ENCODE data around the gene TMEM214.
"Not testable (repeated sequence)": the region's sequence is repeated elsewhere in the genome, so short reads cannot be mapped to it uniquely, and the experiment has no call there.

The TMEM214 gene

DNA sequence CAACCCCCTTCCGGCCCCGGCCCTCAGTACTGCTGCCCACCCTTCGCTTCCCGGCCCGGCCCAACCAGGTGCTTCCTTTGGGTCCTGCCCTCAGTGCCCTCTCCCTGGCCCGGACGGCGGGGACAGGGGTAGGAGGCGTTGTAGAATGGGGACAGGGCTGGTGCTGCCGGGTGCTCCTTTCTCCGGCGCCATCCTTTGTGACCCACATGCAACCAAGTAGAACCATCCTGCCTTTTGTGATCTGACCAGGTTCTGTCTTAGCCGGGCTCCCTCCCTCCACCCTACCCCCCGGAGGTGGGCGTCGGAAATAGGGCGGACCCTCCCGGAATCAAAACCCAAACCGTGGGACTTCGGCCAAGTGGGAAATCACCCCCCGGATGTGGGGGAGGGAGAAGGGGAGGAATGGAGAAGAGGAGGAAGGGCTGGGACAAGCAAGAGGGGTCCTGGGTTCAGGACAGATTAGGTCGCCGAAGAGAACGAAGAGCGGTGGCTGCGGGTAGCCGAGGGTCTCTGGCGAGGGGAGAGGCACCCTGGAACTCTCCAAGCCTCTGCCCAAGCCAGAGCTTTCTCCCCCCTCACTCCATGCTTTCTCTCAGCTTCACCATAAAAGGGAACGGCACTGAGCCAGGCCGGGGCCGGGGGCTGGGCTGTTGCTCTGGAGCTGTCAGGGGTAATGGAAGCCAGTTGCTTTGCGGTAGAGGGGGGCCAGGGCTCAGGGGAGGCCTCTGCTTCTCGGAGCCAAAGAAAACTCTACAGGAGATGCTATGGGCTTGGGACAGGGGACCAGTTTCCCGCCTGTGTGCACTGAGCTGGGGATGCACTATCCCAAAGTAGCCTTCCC lies 39.4 kb downstream of the TMEM214 start:
- FAIRE-seq = no peak

DNA sequence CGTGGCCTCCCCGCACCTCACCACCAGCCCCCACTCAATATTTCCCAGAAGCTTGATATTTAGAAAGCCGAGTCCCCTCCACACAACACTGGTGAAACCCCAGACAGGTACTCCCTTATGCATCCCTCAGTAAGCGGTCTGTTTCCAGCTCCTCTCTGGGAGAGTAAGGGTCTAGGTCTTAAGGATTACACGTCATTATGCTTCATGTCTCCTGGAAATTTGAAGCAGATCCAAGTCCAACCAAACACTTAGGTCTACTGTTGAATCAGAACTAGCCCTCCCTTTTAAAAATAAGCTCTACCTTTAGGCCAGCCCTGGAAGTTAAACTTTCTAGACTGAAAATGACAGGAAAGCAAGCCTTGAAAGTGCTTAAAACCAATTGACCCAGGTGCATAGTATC lies 40.2 kb downstream of the TMEM214 start:
- FAIRE-seq = no peak

DNA sequence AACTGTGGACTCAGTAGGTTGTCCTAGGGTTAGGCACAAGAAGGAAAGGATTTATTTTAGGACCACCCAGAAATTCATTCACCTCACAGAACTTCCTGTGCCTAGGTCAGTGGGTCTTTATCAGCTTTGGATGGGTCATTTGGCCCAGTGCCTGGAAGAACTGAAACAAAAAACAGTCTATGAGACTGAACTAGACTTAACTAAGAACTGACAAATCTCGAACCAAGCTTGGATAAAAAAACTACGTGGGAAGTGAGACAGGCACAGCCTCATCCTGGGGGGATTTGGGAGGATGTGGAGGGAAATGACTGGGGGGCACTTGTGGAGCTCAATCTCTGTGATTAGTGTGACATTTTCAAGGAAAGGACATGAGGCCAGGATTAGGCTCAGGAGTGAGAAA lies 41.0 kb downstream of the TMEM214 start:
- no peak for FAIRE-seq

DNA sequence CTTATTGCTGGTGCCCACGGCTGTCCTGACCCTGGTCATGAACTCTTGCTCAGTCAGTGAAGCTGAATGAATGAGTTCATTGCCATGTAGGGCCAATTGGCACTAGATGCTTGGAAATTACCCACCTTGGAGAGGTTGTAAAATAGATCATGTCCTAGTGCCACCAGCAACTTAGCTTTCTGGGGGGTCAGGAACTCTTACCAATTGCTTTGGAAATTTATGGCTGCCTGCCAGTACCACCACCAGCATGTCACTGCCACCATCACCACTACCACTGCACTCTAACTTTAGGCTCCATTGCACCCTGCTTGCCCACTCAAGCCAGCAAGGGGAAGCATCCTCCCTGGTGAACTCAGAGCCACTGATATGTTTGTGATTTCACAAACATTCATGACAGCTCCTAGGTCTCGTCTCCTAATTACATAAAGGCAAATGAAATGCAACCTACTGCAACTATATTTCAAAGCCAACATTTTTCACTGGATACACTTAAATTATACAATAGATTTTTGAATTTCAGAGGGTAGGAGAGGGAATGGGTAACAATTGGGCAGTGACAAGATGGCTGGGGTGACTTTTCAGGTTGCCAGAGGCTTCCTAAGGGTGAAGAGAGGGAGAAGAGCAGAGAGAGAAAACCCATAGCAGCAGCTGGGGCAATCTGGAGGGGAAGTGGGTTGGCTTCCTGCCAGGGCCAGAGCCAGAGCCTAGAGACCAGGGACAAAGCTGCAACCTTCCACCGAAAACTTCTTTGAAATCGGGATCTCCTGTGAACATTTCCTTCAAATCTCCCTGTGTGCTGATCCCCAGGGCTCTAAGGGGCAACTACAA lies 42.2 kb downstream of the TMEM214 start:
- no peak for FAIRE-seq

DNA sequence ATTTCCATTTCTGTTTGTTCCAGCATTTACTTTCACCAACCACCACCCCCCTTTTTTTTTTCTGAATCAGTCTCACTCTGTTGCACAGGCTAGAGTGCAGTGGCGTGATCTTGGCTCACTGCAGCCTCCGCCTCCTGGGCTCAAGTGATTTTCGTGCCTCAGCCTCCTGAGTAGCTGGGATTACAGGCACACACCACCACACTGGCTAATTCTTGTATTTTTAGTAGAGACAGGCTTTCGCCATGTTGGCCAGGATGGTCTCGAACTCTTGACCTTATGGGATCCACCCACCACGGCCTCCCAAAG lies 42.8 kb downstream of the TMEM214 start:
- not testable (repeated sequence) for FAIRE-seq

DNA sequence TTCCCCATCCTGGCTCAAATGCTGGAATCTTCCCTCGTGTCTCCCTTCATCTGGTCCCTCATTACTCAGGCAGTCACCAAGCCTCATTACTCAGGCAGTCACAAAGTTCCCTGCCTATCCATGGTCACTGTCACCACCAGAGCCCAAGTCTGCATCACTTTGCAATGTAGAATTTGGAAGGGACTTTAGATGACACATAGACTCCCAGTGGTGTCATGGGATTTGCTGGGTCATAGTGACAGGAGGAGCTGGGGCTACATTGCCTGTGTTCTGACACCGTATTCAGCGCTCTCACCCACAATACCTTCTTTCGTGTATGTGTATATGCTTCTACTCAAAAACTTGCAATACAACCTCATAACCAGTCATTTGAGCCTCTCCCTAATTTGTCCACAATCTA lies 43.6 kb downstream of the TMEM214 start:
- no peak for FAIRE-seq

DNA sequence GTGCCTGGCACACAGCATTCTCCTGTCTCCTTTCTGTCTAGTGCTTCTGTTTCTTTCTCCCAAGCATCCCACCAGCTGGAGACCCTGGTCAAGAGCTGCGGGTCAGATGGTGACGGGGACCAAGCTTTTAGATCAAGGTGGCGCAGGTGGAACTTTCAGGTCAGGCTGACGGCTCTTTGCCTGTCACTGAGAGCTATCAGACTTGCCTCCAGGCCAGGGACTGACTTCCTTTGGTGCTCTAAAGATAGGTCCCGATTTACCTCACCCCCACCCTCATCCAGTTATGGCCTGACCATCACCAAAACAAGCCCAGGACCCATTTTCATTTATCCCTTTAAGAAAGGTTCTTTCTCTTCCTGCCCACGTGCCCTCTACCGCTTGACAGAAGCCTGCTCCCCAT lies 44.5 kb downstream of the TMEM214 start:
- FAIRE-seq = no peak

DNA sequence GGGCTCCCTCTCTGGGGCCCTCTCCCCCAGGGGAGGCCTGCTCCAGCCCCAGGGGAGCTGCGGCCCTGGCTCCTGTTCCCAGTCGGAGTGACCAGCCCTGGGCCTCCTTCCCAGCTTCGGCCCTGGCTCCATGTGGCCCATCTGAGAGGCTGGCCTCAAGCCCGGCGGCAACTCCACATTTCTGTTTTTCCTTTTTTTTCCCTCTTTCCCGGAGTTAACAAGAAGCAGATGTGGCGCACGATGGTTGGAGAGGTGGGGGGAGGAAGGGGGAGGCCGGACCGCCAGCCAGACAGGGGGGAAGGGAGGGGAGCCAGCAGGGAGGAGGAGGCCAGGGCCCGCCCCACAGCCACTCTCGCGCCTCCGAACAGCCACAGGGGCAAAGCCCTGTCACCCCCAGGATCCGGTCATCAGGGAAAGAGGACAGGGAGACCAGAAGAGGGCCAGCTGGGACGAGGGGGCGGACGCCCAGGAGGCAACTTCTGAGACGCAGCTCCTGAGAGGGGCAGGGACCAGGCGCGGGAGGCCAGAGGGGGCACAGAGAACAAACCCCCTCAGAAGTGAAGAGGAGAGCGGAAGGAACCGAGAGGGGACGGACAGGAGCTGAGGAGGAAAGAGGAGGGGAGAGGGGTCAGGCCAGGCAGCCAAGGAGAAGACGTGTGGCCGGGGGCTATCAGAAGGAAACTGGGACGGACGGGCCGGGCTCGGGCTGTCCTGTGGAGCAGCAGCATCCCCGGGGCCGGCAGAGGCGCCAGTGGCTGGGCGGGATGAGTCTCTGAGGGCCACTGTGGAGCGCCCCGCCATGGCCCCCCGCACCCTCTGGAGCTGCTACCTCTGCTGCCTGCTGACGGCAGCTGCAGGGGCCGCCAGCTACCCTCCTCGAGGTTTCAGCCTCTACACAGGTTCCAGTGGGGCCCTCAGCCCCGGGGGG lies 45.8 kb downstream of the TMEM214 start, which contains the start of gene EMILIN1:
EMILIN1 (plus strand) TSS at position 349 of the 928 bp plus-strand sequence; CDS start at position 800, 451 bp downstream.
- FAIRE-seq = no peak

DNA sequence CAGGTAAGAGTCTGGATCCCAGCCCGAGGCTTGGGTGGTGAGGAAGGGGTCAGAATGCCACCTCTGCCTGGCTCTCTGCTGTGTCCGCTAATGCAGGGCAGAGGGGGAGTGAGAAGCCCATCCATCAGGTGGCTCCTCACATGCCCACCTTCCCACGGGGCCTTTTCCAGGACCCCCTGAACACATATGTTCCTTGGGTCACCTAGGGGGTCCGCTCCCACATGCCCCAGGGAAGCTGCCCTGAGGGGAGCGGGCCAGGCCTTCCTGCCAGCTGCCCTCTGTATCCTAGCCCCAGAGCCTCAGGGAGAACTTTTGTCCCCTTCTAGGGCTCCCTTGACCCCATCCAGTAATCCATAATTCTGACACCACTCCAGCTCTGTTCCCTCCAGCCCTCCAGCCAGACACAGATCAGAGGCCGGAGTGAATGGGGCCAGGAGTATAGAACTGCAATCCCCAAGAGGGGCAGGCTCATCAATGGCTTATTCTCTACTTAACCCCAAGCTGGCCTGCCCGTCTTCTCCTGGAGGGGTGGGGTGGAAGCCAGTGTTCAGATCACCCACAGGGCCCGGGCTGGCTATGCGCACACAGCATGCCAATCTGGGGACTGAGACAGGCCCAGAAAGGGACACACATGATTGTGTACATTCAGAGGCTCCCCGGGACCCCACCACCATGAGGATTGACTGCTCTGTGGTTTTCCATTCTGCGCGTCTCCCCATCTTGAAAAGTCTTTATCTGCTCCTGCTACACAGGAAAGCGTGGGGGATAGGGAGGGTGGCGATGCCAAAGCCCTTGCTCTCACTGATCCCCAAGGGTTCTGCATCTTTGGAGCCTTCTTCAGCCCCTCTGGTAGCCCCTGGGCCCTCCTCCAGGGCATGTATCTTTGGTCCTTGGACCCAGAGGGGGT lies 46.7 kb downstream of the TMEM214 start:
- no peak for FAIRE-seq

DNA sequence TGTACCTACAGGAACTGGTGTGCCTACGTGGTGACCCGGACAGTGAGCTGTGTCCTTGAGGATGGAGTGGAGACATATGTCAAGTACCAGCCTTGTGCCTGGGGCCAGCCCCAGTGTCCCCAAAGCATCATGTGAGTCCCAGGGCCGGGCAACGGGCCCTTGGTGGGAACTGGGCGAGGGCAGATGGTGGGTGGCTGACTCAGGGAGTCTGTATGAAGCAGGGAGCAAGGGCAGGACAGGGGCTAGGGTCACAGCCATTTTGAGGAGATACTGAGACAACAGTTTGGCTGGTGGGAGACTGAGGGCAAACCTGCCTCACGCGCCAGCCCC lies 47.3 kb downstream of the TMEM214 start:
- FAIRE-seq = no peak

DNA sequence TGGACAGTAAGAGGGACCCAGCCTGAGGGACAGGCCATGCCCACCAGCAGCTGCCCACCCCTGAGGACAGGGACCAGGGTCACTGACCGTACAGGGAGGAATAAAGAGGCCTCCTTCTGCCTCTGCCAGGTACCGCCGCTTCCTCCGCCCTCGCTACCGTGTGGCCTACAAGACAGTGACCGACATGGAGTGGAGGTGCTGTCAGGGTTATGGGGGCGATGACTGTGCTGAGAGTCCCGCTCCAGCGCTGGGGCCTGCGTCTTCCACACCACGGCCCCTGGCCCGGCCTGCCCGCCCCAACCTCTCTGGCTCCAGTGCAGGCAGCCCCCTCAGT lies 47.8 kb downstream of the TMEM214 start:
- no peak for FAIRE-seq

DNA sequence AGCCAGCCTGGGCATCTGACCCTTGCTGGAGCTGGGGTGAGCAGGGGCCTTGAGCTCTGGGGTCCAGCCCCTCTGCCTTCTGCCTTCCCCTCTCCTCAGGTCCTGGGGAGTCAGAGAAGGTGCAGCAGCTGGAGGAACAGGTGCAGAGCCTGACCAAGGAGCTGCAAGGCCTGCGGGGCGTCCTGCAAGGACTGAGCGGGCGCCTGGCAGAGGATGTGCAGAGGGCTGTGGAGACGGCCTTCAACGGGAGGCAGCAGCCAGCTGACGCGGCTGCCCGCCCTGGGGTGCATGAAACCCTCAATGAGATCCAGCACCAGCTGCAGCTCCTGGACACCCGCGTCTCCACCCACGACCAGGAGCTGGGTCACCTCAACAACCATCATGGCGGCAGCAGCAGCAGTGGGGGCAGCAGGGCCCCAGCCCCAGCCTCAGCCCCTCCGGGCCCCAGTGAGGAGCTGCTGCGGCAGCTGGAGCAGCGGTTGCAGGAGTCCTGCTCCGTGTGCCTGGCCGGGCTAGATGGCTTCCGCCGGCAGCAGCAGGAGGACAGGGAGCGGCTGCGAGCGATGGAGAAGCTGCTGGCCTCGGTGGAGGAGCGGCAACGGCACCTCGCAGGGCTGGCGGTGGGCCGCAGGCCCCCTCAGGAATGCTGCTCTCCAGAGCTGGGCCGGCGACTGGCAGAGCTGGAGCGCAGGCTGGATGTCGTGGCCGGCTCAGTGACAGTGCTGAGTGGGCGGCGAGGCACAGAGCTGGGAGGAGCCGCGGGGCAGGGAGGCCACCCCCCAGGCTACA lies 49.4 kb downstream of the TMEM214 start:
- no peak for FAIRE-seq

DNA sequence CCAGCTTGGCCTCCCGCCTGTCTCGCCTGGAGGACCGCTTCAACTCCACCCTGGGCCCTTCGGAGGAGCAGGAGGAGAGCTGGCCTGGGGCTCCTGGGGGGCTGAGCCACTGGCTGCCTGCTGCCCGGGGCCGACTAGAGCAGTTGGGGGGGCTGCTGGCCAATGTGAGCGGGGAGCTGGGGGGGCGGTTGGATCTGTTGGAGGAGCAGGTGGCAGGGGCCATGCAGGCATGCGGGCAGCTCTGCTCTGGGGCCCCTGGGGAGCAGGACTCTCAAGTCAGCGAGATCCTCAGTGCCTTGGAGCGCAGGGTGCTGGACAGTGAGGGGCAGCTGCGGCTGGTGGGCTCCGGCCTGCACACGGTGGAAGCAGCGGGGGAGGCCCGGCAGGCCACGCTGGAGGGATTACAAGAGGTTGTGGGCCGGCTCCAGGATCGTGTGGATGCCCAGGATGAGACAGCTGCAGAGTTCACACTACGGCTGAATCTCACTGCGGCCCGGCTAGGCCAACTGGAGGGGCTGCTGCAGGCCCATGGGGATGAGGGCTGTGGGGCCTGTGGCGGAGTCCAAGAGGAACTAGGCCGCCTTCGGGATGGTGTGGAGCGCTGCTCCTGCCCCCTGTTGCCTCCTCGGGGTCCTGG lies 50.1 kb downstream of the TMEM214 start:
- FAIRE-seq = no peak

DNA sequence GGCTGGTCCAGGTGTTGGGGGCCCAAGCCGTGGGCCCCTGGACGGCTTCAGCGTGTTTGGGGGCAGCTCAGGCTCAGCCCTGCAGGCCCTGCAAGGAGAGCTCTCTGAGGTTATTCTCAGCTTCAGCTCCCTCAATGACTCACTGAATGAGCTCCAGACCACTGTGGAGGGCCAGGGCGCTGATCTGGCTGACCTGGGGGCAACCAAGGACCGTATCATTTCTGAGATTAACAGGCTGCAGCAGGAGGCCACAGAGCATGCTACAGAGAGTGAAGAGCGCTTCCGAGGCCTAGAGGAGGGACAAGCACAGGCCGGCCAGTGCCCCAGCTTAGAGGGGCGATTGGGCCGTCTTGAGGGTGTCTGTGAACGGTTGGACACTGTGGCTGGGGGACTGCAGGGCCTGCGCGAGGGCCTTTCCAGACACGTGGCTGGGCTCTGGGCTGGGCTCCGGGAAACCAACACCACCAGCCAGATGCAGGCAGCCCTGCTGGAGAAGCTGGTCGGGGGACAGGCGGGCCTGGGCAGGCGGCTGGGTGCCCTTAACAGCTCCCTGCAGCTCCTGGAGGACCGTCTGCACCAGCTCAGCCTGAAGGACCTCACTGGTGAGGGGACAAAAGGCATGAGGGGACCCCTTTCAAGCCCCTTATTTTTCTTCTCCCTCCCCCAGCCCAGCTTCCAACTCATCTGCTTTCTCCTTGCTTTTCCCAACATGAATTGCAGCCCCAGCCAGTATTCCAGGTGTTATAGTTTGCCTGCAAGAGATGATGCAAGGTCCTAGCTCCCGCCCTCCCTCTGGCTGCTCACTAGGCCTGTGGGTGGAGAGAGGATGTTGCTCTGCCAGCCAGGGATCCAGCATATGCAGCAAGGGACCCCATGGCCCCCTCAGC lies 50.9 kb downstream of the TMEM214 start:
- no peak for FAIRE-seq

DNA sequence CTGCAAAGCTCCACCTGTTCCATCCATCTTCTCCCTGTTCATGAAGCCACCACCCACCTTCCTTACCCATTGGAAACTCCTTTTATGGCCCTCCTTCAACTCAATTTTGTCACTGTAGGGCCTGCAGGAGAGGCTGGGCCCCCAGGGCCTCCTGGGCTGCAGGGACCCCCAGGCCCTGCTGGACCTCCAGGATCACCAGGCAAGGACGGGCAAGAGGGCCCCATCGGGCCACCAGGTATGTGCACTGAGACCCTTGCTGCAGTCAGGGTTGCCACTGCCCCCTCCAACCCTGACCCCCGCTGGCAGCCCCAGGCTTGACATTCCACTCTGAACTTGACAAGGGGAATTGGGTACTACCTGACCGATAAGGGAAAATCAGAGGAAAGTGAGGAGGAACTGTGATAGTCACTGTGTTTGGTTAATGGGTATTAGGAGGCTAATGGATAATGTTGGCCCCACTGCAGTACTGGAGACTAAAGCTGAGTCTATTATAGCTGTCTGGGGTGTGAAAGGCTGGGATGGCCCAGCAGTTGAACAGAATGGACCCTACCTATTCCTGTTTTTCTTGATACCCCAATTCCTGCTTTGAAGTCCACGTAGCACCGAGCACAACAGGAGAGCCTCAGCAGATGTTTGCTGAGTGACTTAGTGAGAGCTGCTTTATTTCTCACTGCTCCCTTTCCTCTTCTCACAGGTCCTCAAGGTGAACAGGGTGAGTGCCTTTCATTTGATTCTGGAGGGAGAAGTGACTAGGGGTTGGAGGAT lies 51.7 kb downstream of the TMEM214 start:
- FAIRE-seq = no peak

DNA sequence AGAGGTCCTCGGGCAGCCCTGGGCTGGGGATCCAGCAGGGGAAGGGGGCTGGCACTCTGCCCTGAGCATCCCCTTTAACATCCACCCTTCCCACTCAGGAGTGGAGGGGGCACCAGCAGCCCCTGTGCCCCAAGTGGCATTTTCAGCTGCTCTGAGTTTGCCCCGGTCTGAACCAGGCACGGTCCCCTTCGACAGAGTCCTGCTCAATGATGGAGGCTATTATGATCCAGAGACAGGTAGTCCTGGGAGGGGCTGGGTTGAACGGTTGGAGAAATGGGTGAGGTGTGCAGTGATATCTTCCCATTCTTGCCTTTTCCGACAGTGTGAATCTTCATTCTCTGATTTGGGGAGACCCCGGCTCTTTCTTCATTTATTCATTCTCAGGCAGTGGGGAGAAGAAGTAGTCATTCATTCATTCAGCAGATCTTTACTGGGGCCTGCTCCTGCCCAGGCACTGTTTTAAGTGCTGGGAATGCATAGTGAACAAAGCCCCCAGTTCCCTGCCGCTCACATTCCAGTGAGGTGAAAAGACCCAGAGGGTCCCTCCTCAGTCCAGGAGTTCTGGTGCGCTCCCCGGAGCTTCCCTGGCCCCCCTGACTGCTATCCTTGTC lies 52.4 kb downstream of the TMEM214 start:
- FAIRE-seq = no peak

DNA sequence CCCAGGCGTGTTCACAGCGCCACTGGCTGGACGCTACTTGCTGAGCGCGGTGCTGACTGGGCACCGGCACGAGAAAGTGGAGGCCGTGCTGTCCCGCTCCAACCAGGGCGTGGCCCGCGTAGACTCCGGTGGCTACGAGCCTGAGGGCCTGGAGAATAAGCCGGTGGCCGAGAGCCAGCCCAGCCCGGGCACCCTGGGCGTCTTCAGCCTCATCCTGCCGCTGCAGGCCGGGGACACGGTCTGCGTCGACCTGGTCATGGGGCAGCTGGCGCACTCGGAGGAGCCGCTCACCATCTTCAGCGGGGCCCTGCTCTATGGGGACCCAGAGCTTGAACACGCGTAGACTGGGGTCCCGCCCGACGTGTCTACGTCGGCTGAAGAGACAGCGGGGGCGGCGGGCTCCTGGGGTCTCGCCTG lies 52.9 kb downstream of the TMEM214 start:
- FAIRE-seq = no peak

DNA sequence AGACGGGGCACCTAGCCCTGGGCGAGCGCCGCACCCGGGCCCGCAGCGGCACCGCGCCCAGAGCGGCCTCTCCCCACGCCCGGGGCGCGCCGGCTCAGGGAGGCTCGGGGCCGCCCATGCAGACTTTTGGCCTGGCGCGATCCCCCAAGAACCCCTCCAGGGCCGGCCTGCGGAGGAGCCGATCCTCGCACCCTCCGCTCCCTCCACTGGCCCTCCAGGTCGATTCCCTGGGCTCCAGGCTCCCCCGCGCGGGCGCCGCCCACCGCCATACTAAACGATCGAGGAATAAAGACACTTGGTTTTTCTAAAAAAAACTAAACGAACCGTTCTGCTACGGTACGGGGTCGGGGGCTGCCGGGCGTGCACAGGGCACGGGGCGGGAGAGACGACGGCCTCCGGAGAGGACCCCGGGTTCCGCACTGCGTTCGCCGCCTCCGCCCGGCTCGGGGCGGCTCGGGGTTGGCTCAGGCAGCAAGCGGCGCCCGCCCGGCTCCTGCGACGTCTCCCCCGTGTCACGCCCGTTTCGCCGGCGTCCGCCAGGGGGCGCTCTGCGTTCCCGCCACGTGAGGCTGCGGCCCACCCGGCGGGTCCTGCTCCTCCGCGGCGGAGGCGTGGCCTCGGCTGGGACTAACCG lies 53.4 kb downstream of the TMEM214 start:
- no peak for FAIRE-seq

Measured in G401.6 (cell line).